HG02623 (cell line): Measurements from ENCODE around the gene CNTRL.
"Not testable (repeated sequence)": the region's sequence is repeated elsewhere in the genome, so short reads cannot be mapped to it uniquely, and the experiment has no call there.

Source experiments
- ATAC-seq: cut with Tn5 transposase; IDR thresholded peaks from one replicate; pipeline ENCODE4 v1.9.1; 2021; ENCODE audit warnings: moderate library complexity; ENCODE audit not compliant: unreplicated experiment

The CNTRL gene

DNA sequence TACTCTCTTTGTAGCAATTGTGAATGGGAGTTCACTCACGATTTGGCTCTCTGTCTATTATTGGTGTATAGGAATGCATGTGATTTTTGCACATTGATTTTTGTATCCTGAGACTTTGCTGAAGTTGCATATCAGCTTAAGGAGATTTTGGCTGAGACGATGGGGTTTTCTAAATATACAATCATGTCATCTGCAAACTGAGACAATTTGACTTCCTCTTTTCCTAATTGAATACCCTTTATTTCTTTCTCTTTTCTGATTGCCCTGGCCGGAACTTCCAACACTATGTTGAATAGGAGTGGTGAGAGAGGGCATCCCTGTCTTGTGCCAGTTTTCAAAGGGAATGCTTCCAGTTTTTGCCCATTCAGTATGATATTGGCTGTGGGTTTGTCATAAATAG lies 54.6 kb downstream of the CNTRL start:
- not testable (repeated sequence) for ATAC-seq

DNA sequence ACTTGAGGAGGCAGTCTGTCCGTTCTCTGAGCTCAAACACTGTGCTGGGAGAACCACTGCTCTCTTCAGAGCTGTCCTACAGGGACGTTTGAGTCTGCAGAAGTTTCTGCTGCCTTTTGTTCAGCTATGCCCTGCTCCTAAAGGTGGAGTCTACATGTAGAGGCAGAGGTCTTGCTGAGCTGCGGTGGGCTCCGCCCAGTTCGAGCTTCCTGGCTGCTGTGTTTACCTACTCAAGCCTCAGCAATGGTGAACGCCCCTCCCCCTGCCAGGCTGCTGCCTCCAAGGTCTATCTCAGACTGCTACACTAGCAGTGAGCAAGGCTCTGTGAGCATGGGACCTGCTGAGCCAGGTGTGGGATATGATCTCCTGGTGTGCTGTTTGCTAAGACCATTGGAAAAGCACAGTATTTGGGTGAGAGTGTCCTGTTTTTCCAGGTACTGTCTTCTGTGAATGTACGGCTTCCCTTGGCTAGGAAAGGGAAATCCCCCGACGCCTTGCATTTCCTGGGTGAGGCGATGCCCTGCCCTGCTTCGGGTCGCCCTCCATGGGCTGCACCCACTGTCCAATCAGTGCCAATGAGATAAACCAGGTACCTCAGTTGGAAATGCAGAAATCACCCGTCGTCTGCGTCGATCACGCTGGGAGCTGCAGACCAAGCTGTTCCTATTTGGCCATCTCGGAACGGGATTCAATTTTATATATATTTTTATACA lies 58.5 kb downstream of the CNTRL start:
- ATAC-seq, result no peak

DNA sequence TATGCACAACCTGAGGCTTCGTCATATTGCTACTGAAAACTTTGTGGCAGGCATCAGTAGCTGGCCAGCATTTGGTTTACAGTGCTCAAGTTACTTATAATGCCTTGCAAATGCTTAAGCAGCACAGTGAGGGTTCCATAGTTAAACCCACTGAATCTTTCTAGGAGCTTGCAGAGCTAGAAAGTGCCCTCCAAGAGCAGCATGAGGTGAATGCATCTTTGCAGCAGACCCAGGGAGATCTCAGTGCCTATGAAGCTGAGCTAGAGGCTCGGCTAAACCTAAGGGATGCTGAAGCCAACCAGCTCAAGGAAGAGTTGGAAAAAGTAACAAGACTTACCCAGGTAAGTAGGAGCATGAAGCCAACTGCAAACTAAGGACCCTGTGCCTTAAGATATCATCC lies 60.9 kb downstream of the CNTRL start:
- no peak for ATAC-seq

DNA sequence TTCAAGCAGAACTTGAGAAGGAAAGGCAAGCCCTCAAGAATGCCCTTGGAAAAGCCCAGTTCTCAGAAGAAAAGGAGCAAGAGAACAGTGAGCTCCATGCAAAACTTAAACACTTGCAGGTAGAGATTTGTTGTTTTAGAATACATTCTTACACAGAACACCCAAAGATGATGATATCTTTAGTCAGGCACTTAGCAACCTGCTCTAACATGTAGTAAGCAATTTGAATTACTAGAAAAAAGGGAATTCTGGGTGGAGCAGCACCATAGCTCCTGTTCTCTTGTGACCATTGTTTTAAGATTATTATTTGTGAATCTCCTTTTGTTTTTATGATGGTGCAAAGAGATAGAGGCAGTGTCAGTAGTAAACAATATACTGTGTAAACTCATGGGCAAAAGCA lies 63.8 kb downstream of the CNTRL start:
- no peak for ATAC-seq

GRCh38 chr9:121138973-121139372 lies 64.2 kb downstream of the CNTRL start:
- no peak for ATAC-seq

DNA sequence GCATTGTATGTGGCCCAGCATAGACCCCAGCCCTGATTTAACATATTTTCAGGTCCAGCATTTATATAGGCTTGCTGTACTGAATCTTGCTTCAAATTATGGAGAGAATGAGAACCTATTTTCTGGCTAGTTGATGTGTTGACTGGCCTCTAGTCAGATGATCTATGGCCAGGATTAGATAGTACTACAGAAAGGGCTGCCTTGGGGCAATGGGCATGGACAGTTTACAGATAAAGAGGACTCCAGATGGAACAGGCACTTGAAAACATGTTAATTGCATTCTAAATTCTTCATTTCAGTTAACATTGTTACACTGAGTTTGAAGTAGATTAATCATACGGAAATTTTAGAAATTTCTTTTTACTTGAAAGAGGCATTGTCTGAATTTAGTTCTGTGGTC lies 65.4 kb downstream of the CNTRL start:
- ATAC-seq, result no peak

- no peak for ATAC-seq
Observed at GRCh38 chr9:121141306-121141705, 66.6 kb downstream of the CNTRL start.

DNA sequence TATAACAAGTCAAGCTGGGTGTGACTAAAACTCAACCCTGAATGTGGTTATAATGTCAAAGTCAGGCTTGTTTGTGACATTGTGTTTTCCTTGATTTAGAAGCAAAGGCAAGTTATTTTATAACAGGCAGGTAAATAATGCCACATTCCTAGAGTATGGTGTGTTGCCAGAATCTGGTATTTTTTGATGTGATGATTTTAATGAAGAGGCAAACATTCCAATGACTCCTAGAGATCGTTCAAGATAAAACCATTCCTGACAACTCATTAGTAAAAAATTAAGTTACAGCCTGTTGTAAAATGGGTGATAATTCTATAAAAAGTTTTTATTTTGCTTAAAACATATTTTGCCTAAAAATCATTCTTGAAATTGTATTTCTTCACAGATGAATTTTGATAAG lies 67.0 kb downstream of the CNTRL start:
- no peak for ATAC-seq

DNA sequence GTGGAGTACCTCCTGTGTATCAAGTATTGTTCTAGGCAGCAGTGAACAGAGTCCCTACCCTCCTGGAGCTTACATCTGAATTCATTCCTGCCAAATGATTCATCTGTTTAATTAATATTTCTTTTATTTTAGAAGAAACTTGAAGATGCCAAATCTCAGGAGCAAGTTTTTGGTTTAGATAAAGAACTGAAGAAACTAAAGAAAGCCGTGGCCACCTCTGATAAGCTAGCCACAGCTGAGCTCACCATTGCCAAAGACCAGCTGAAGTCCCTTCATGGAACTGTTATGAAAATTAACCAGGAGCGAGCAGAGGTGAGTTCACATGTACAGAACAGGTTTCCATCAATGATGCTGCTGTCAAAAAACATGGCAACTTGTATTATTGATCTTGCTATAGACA lies 69.0 kb downstream of the CNTRL start:
- ATAC-seq, result no peak

- no peak for ATAC-seq
Observed at GRCh38 chr9:121144482-121144881, 69.7 kb downstream of the CNTRL start.

DNA sequence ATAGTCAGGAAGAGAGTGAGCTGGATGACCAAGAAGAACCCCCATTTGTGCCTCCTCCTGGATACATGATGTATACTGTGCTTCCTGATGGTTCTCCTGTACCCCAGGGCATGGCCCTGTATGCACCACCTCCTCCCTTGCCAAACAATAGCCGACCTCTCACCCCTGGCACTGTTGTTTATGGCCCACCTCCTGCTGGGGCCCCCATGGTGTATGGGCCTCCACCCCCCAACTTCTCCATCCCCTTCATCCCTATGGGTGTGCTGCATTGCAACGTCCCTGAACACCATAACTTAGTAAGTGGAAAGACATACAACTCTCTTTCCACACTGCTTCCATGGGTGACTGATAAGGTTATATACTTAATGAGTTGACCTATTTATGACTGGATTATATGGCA lies 75.4 kb downstream of the CNTRL start:
- no peak for ATAC-seq

DNA sequence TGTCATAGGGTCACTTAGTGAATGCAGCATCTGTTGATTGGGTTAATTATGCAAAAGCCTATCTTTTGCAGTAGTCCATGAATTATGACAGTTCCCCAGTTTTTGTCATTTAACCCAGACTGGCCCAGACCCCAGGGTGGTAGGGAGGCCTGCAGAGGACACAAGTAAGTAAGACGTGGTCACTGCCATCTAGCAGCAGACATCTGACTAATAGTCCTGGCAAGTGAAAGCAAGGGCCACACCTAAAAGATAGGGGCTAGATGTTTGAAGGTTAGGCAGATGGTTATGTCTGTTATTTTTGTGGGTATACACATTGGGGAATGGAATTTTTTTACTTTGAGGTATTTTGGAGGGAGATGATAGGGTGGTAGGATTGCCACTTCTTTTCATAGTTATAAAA lies 78.9 kb downstream of the CNTRL start:
- ATAC-seq, result no peak

DNA sequence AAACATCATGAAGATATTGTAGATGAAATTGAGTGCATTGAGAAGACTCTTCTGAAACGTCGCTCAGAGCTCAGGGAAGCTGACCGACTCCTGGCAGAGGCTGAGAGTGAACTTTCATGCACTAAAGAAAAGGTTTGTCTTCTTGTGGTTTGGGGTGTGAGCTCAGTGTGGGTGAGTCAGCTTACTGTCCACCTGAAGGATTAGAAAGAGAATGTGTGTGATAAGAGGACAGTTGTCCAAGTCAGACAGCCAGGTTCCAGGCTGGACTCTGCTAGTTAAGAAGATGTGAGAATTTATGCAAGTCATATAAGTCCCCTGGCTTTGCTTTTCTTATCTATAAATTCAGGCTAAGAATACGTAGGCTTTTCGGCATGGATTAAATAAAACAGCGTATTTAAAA lies 80.0 kb downstream of the CNTRL start:
- ATAC-seq, result no peak

DNA sequence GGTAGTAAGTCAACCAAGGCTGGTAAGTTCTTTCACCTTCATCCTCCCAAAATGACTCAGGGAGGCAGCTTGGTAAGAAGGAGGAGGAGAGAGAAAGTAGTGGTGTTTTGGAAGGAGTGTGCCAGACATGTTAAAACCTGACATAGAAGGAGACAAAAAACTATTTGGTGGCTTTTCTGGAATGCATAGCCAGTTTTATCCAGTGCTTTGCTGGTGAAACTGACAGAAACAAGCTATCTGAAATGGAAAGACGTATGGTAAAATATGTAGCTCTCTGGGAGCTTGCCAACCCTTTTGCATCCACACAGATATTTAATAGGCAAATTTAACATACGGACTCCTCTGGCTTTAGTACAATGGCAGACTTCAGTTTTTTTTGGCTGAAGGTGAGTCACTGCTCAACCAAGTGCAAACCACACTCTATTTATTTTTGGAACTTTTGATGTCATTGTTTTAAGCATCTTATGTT lies 81.5 kb downstream of the CNTRL start:
- ATAC-seq, result peak; percentile 66

GRCh38 chr9:121157939-121158338 lies 83.2 kb downstream of the CNTRL start:
- ATAC-seq, result no peak

GRCh38 chr9:121160025-121160424 lies 85.3 kb downstream of the CNTRL start:
- ATAC-seq, result no peak

- no peak for ATAC-seq
Observed at GRCh38 chr9:121168052-121168451, 93.3 kb downstream of the CNTRL start.

GRCh38 chr9:121169094-121169601 lies 94.4 kb downstream of the CNTRL start:
- no peak for ATAC-seq

GRCh38 chr9:121171236-121171635 lies 96.5 kb downstream of the CNTRL start:
- no peak for ATAC-seq

DNA sequence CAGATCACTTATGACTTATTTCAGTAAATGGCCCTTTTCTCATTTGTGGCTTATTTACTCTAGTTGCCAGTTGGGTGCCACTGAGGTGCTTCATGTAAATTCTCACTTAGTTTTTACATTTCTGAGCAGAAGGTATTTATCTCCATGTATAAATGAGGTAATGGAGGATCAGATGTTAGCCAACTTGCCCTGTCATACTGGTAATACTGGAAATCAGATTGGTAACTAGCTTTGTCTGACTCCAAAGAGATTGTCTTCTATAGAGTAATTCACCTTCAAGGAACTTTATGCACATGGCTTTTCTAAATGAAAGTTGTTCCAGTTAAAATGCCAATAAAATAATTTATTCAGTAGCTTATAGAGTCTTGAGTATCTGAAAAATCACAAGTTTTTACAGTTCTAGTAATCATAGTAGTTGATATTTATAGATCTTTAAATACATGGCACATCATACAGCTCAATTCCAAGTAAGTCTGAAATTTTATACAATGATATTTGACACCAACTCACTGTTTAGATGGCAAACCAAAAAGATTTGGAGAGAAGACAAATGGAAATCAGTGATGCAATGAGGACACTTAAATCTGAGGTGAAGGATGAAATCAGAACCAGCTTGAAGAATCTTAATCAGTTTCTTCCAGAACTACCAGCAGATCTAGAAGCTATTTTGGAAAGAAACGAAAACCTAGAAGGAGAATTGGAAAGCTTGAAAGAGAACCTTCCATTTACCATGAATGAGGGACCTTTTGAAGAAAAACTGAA lies 98.2 kb downstream of the CNTRL start:
- no peak for ATAC-seq

- no peak for ATAC-seq
Observed at GRCh38 chr9:121173501-121173900, 98.7 kb downstream of the CNTRL start.

DNA sequence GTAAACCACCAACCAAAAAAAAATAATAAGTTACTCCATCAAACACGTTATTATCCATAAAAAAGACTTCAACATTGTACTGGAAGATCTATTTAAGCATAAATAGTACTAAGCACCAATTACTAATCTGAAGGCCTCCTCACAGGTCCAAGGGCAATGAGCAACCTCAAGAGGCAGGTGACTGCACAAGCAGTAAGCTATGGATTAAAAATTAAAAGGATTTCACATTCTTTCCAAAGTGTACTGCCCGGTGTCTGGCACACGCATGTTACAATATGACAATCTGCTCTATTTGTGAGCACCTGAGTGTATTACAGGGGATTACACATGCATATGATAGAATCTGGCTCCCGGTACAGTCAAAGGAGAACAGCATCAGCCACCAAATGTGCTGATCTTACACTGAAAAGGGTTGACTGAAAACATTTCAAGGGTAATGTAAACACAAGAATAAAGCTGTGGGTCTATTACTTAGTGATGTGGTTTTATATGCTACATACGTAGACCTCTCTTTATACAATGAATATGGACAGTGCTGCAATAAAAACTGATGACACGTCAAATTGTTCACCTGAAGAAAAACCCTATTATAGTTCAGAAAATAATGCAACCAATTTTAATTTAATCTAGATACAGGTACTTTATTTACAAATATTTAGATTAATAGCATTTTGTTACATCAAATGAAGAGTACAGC lies 104.1 kb downstream of the CNTRL start:
- no peak for ATAC-seq
